Neural cell (in vitro differentiated cells): ENCODE measurements around the gene CDC45. TPM values are rescaled to one million over a fixed set of nuclear protein-coding genes. Genes with fewer than 3 reads are reported as not detected.

Experiments
- H2AFZ ChIP-seq: fragments of 200-600, 300-800 bp; sonication (generic), shearing (Covaris generic); 2 replicates; pipeline ENCODE4 v1.6.0; 2014; ENCODE audit warnings: low read depth, mild to moderate bottlenecking, antibody characterized with exemption, low read length, moderate library complexity
- H3F3A ChIP-seq: fragments of 200-600 bp; shearing (Covaris generic); 2 replicates; pipeline ENCODE4 v1.6.1; 2016; ENCODE audit warnings: mild to moderate bottlenecking, moderate library complexity, mixed read lengths, antibody characterized with exemption, low read length; ENCODE audit not compliant: insufficient read depth, poor library complexity, severe bottlenecking
- H3K27ac ChIP-seq: fragments of 200-600, 300-800 bp; sonication (generic), shearing (Covaris generic); 2 replicates; pipeline ENCODE4 v1.5.1; 2014; ENCODE audit warnings: mild to moderate bottlenecking, low read length, moderate library complexity
- H3K27me3 ChIP-seq: fragments of 300-800, 200-600 bp; sonication (generic), shearing (Covaris generic); 2 replicates; pipeline ENCODE4 v1.6.0; 2014; ENCODE audit warnings: mild to moderate bottlenecking, low read depth, low read length, moderate library complexity; ENCODE audit not compliant: insufficient read depth
- H3K36me3 ChIP-seq: fragments of 300-800, 200-600 bp; sonication (generic), shearing (Covaris generic); 2 replicates; pipeline ENCODE4 v1.5.1; 2014; ENCODE audit warnings: mild to moderate bottlenecking, antibody characterized with exemption, low read length, moderate library complexity; ENCODE audit not compliant: insufficient read depth
- H3K4me2 ChIP-seq: fragments of 300-800, 200-600 bp; sonication (generic), shearing (Covaris generic); 2 replicates; pipeline ENCODE4 v1.6.0; 2014; ENCODE audit warnings: mild to moderate bottlenecking, low read length
- H3K4me3 ChIP-seq: fragments of 300-800, 200-600 bp; sonication (generic), shearing (Covaris generic); 2 replicates; pipeline ENCODE4 v1.5.1; 2014; ENCODE audit warnings: mild to moderate bottlenecking, low read length, moderate library complexity
- H3K79me2 ChIP-seq: fragments of 200-600 bp; shearing (Covaris generic); replicated peaks from 2 replicates; pipeline ENCODE4 v1.6.0; 2014; ENCODE audit warnings: mild to moderate bottlenecking, low read length, moderate library complexity; ENCODE audit not compliant: insufficient read depth
- H3K9ac ChIP-seq: fragments of 300-800, 200-600 bp; sonication (generic), shearing (Covaris generic); 2 replicates; pipeline ENCODE4 v1.6.1; 2016; ENCODE audit warnings: mild to moderate bottlenecking, low read length, mixed read lengths
- H3K9me2 ChIP-seq: fragments of 200-600 bp; shearing (Covaris generic); 2 replicates; pipeline ENCODE4 v1.6.1; 2016; ENCODE audit warnings: mild to moderate bottlenecking, low read length, mixed read lengths; ENCODE audit not compliant: insufficient read depth
- H3K9me3 ChIP-seq: fragments of 200-600, 300-800 bp; sonication (generic), shearing (Covaris generic); 2 replicates; pipeline ENCODE4 v1.6.1; 2016; ENCODE audit warnings: mild to moderate bottlenecking, mixed run types, low read length, moderate library complexity, mixed read lengths
- H4K20me1 ChIP-seq: fragments of 200-600 bp; shearing (Covaris generic); 2 replicates; pipeline ENCODE4 v1.6.1; 2016; ENCODE audit warnings: mild to moderate bottlenecking, mixed run types; ENCODE audit not compliant: insufficient read depth
- CTCF ChIP-seq: fragments of 450-650 bp; IDR thresholded peaks from 2 replicates; pipeline ENCODE4 v1.5.1; 2014; ENCODE audit warnings: antibody characterized with exemption, mild to moderate bottlenecking, moderate library complexity; ENCODE audit not compliant: poor library complexity, severe bottlenecking
- EP300 ChIP-seq: fragments of 450-650 bp; conservative IDR thresholded peaks from 2 replicates; pipeline ENCODE4 v1.6.1; 2014; ENCODE audit warnings: antibody characterized with exemption, mild to moderate bottlenecking, moderate library complexity; ENCODE audit not compliant: poor library complexity, severe bottlenecking
- EZH2 ChIP-seq: fragments of 200-600, 300-800 bp; shearing (Covaris generic), sonication (generic); IDR thresholded peaks from 2 replicates; pipeline ENCODE4 v1.6.1; 2014; ENCODE audit warnings: antibody characterized with exemption, low read length, borderline replicate concordance, mild to moderate bottlenecking; ENCODE audit not compliant: insufficient read depth, poor library complexity, severe bottlenecking
- MXI1 ChIP-seq: fragments of 450-650 bp; conservative IDR thresholded peaks from 2 replicates; pipeline ENCODE4 v1.6.1; 2014; ENCODE audit warnings: antibody characterized with exemption, mild to moderate bottlenecking; ENCODE audit not compliant: poor library complexity, severe bottlenecking
- POLR2AphosphoS5 ChIP-seq: IDR thresholded peaks from 2 replicates; pipeline ENCODE4 v1.6.1; 2012
- RAD21 ChIP-seq: fragments of 450-650 bp; conservative IDR thresholded peaks from 2 replicates; pipeline ENCODE4 v1.6.1; 2014; ENCODE audit warnings: antibody characterized with exemption, mild to moderate bottlenecking, moderate library complexity
- REST ChIP-seq: IDR thresholded peaks from 2 replicates; pipeline ENCODE4 v1.6.1; 2012; ENCODE audit warnings: borderline replicate concordance
- SMC3 ChIP-seq: fragments of 450-650 bp; conservative IDR thresholded peaks from 2 replicates; pipeline ENCODE4 v1.6.1; 2014; ENCODE audit warnings: antibody characterized with exemption, mild to moderate bottlenecking, moderate library complexity; ENCODE audit not compliant: poor library complexity
- TAF1 ChIP-seq: IDR thresholded peaks from 2 replicates; pipeline ENCODE4 v1.6.1; 2012; ENCODE audit warnings: low read depth
- polyA plus RNA-seq: library from polyadenylated mRNA; depleted of rRNA; stranded (reverse); fragments of >200 nt; gene quantifications from 2 replicates; pipeline ENCODE4 v1.2.3, GENCODE V29; 2014

The CDC45 gene
- polyA plus RNA-seq, 1 donor from 2014 or later = 3.2 TPM

- H3K27me3 ChIP-seq = no peaks in the 10 kb centered on the region
- H3K9me3 ChIP-seq = no peaks in the 10 kb centered on the region
- peaks cover 14% of the 10 kb centered on the region for H3K79me2 ChIP-seq
- no peaks in the 10 kb centered on the region for H4K20me1 ChIP-seq
- H3F3A ChIP-seq = no peaks in the 10 kb centered on the region
- no peaks in the 10 kb centered on the region for H3K9me2 ChIP-seq
- H3K36me3 ChIP-seq = no peaks in the 10 kb centered on the region
- no peak overlapping the region for H3K27ac ChIP-seq
- TF ChIP-seq TAF1 (no peak), EZH2 (no peak), POLR2AphosphoS5 (no peak), RAD21 (no peak), EP300 (no peak), MXI1 (no peak), SMC3 (no peak), REST (no peak), CTCF (no peak)
- H3K9ac ChIP-seq = no peak overlapping the region
- no peak overlapping the region for H3K4me2 ChIP-seq
- H3K4me3 ChIP-seq = no peak overlapping the region
- H2AFZ ChIP-seq = no peak overlapping the region
Observed at GRCh38 chr22:19482297-19482696, 2.6 kb downstream of the CDC45 start.

GRCh38 chr22:19483481-19484244, 3.9 kb downstream of the CDC45 start:
- no peaks in the 10 kb centered on the region for H3K9me2 ChIP-seq
- H3K4me2 ChIP-seq = no peak overlapping the region
- H3K9ac ChIP-seq = no peak overlapping the region
- no peak overlapping the region for H3K4me3 ChIP-seq
- H3K27me3 ChIP-seq = no peaks in the 10 kb centered on the region
- no peaks in the 10 kb centered on the region for H3F3A ChIP-seq
- no peak overlapping the region for H2AFZ ChIP-seq
- peaks cover under 1% of the 10 kb centered on the region for H3K79me2 ChIP-seq
- TF ChIP-seq TAF1 (no peak), EZH2 (no peak), EP300 (no peak), CTCF (no peak), POLR2AphosphoS5 (no peak), REST (no peak), MXI1 (no peak), RAD21 (no peak), SMC3 (no peak)
- no peaks in the 10 kb centered on the region for H4K20me1 ChIP-seq
- H3K27ac ChIP-seq = no peak overlapping the region
- no peaks in the 10 kb centered on the region for H3K9me3 ChIP-seq
- no peaks in the 10 kb centered on the region for H3K36me3 ChIP-seq
